GM23338 (cell line): ENCODE data around the gene GALNT9. TPM values are rescaled to one million over a fixed set of nuclear protein-coding genes. Genes with fewer than 3 reads are reported as not detected.

Source experiments
- ATAC-seq: fragments of 200-7000 bp; cut with Tn5 transposase; 3 replicates; pipeline ENCODE4 v1.9.1; 2020
- DNase-seq: peaks from one replicate; pipeline ENCODE4 v3.0.0-alpha.2; 2015; ENCODE audit warnings: low spot score
- H2AFZ ChIP-seq: fragments of 200-600 bp; sonication (generic); 2 replicates; pipeline ENCODE4 v1.8.0; 2016; ENCODE audit warnings: antibody characterized with exemption, mild to moderate bottlenecking, moderate library complexity
- H3F3A ChIP-seq: fragments of 200-600 bp; sonication (generic); replicated peaks from 2 replicates; pipeline ENCODE4 v1.8.0; 2017; ENCODE audit warnings: antibody characterized with exemption, mixed run types, low read depth
- H3K27ac ChIP-seq: fragments of 200-600 bp; sonication (generic); 2 replicates; pipeline ENCODE4 v1.6.1; 2016; ENCODE audit warnings: low read depth
- H3K27me3 ChIP-seq: fragments of 200-600 bp; sonication (generic); 2 replicates; pipeline ENCODE4 v1.8.0; 2016; ENCODE audit warnings: mild to moderate bottlenecking, mixed run types, moderate library complexity; ENCODE audit not compliant: insufficient read depth
- H3K36me3 ChIP-seq: fragments of 200-600 bp; sonication (generic); 2 replicates; pipeline ENCODE4 v1.8.0; 2016; ENCODE audit warnings: mild to moderate bottlenecking; ENCODE audit not compliant: insufficient read depth
- H3K4me1 ChIP-seq: fragments of 200-600 bp; sonication (generic); 2 replicates; pipeline ENCODE4 v1.8.0; 2016; ENCODE audit warnings: mild to moderate bottlenecking, moderate library complexity; ENCODE audit not compliant: insufficient read depth
- H3K4me2 ChIP-seq: fragments of 200-600 bp; sonication (generic); 2 replicates; pipeline ENCODE4 v1.7.1; 2017; ENCODE audit warnings: mixed run types
- H3K4me3 ChIP-seq: fragments of 200-600 bp; sonication (generic); 2 replicates; pipeline ENCODE4 v1.6.1; 2016; ENCODE audit warnings: mixed run types
- H3K79me2 ChIP-seq: fragments of 200-600 bp; sonication (generic); replicated peaks from 2 replicates; pipeline ENCODE4 v1.8.0; 2017; ENCODE audit warnings: mild to moderate bottlenecking; ENCODE audit not compliant: insufficient read depth
- H3K9me2 ChIP-seq: fragments of 200-600 bp; sonication (generic); 2 replicates; pipeline ENCODE4 v1.8.0; 2017; ENCODE audit not compliant: insufficient read depth
- H4K20me1 ChIP-seq: fragments of 200-600 bp; sonication (generic); replicated peaks from 2 replicates; pipeline ENCODE4 v1.8.0; 2017; ENCODE audit warnings: mild to moderate bottlenecking; ENCODE audit not compliant: insufficient read depth
- H3K27ac Mint-ChIP-seq: 2 replicates; pipeline ENCODE4 v1.8.0; 2020; ENCODE audit warnings: inconsistent platforms, mild to moderate bottlenecking, moderate library complexity, mixed read lengths
- H3K27me3 Mint-ChIP-seq: 3 replicates; pipeline ENCODE4 v1.8.0; 2022; ENCODE audit warnings: low read depth, mild to moderate bottlenecking, moderate library complexity, mixed read lengths, inconsistent platforms; ENCODE audit not compliant: insufficient read depth, poor library complexity
- H3K36me3 Mint-ChIP-seq: 3 replicates; pipeline ENCODE4 v1.8.0; 2021; ENCODE audit warnings: low read depth, mild to moderate bottlenecking, inconsistent platforms, moderate library complexity, mixed read lengths
- H3K4me1 Mint-ChIP-seq: 3 replicates; pipeline ENCODE4 v1.8.0; 2020; ENCODE audit warnings: mild to moderate bottlenecking, inconsistent platforms, mixed read lengths
- H3K4me3 Mint-ChIP-seq: 3 replicates; pipeline ENCODE4 v1.8.0; 2021; ENCODE audit warnings: moderate library complexity, mild to moderate bottlenecking, inconsistent platforms, mixed read lengths
- H3K9me3 Mint-ChIP-seq: 3 replicates; pipeline ENCODE4 v1.8.0; 2020; ENCODE audit warnings: moderate library complexity, mild to moderate bottlenecking, inconsistent platforms, mixed read lengths
- CREB1 ChIP-seq: fragments of 250-450 bp; sonication (Bioruptor Pico); IDR thresholded peaks from 2 replicates; pipeline ENCODE4 v1.5.0; 2020; ENCODE audit warnings: low read depth, mild to moderate bottlenecking, moderate library complexity
- CTCF ChIP-seq, 2 experiments: fragments of 200-600 bp in 1 of 2; sonication (generic) in 1 of 2; conservative IDR thresholded peaks; 2 replicates each; pipeline versions ENCODE4 v1.5.1 to v1.6.1; 2016 to 2017; ENCODE audit warnings: antibody characterized with exemption in 2 of 2, low read depth in 2 of 2, mild to moderate bottlenecking in 2 of 2, moderate library complexity in 1 of 2
- ETS1 ChIP-seq: IDR thresholded peaks from 2 replicates; pipeline ENCODE4 v1.6.1; 2016; ENCODE audit warnings: antibody characterized with exemption
- EZH2 ChIP-seq: fragments of 200-600 bp; sonication (generic); IDR thresholded peaks from one replicate; pipeline ENCODE4 v1.8.0; 2017; ENCODE audit warnings: antibody characterized with exemption, mild to moderate bottlenecking, low read depth; ENCODE audit not compliant: unreplicated experiment
- EZH2phosphoT487 ChIP-seq: fragments of 200-600 bp; sonication (generic); IDR thresholded peaks from one replicate; pipeline ENCODE4 v1.8.1; 2018; ENCODE audit warnings: antibody characterized with exemption; ENCODE audit not compliant: unreplicated experiment
- JUNB ChIP-seq: IDR thresholded peaks from one replicate; pipeline ENCODE4 v1.6.1; 2016; ENCODE audit warnings: antibody characterized with exemption; ENCODE audit not compliant: unreplicated experiment
- NANOG ChIP-seq: IDR thresholded peaks from 2 replicates; pipeline ENCODE4 v1.6.1; 2016; ENCODE audit warnings: antibody characterized with exemption, borderline replicate concordance
- REST ChIP-seq: IDR thresholded peaks from one replicate; pipeline ENCODE4 v1.6.1; 2018; ENCODE audit warnings: antibody characterized with exemption; ENCODE audit not compliant: unreplicated experiment
- STAT1 ChIP-seq: IDR thresholded peaks from one replicate; pipeline ENCODE4 v1.6.1; 2016; ENCODE audit warnings: antibody characterized with exemption; ENCODE audit not compliant: unreplicated experiment
- ZNF114 ChIP-seq: fragments of 250-450 bp; sonication (Bioruptor Pico); IDR thresholded peaks from 2 replicates; pipeline ENCODE4 v1.5.0; 2020; ENCODE audit warnings: mild to moderate bottlenecking, moderate library complexity
- ZNF331 ChIP-seq: fragments of 250-450 bp; sonication (Bioruptor Pico); IDR thresholded peaks from 2 replicates; pipeline ENCODE4 v1.5.0; 2020; ENCODE audit warnings: low read depth, mild to moderate bottlenecking, moderate library complexity
- ZNF462 ChIP-seq: fragments of 250-450 bp; sonication (Bioruptor Pico); IDR thresholded peaks from 2 replicates; pipeline ENCODE4 v1.5.0; 2020; ENCODE audit warnings: mild to moderate bottlenecking, moderate library complexity
- polyA plus RNA-seq: library from polyadenylated mRNA; unstranded; fragments of >200 nt; fragmentation: Nextera tagmentation; extraction: Ambion mirVana; gene quantifications from 2 replicates; pipeline ENCODE4 v1.2.1, GENCODE V29; 2016
- total RNA-seq: library from RNA; depleted of rRNA; stranded (reverse); fragments of >200 nt; shearing (Covaris generic); gene quantifications from 2 replicates; pipeline ENCODE4 v1.2.3, GENCODE V29; 2014

Gene GALNT9
- total and polyA plus RNA-seq, 2 experiments from 2014 or later = 0.81 to 2.5 TPM

GRCh38 chr12:132335179-132335756, 5.9 kb upstream of the GALNT9 start:
- H3K27me3 Mint-ChIP-seq = peaks cover 24% of the 10 kb centered on the region
- DNase-seq = no peak
- ATAC-seq = no peak
- Histone ChIP-seq H3K79me2 (no peaks in the 10 kb centered on the region), H2AFZ (no peak overlapping the region), H4K20me1 (no peaks in the 10 kb centered on the region; the same call in 1 of the 2 replicates), H3K36me3 (no peaks in the 10 kb centered on the region), H3F3A (peaks cover 7% of the 10 kb centered on the region; the same call in 1 of the 2 replicates), H3K4me3 (no peak overlapping the region), H3K27me3 (peaks cover 9% of the 10 kb centered on the region; the same call in 1 of the 2 replicates), H3K4me1 (no peaks in the 10 kb centered on the region), H3K27ac (no peak overlapping the region), H3K4me2 (no peak overlapping the region), H3K9me2 (no peaks in the 10 kb centered on the region)
- no peak for TF ChIP-seq ETS1
- no peak for TF ChIP-seq JUNB
- TF ChIP-seq STAT1 = no peak
- no peak for TF ChIP-seq ZNF462 (CRISPR knock-in tag)
- no peak for TF ChIP-seq CTCF (conservative IDR thresholded peaks at IDR 0.05; ENCODE audit: low read depth in 2 of 2)
- no peak for TF ChIP-seq NANOG
- TF ChIP-seq CREB1 (CRISPR knock-in tag) = no peak
- no peak for TF ChIP-seq EZH2
- TF ChIP-seq ZNF331 (CRISPR knock-in tag) = no peak
- TF ChIP-seq REST = no peak
- no peak for TF ChIP-seq EZH2phosphoT487
- TF ChIP-seq ZNF114 (CRISPR knock-in tag) = no peak
- H3K4me1 Mint-ChIP-seq = no peaks in the 10 kb centered on the region
- no peaks in the 10 kb centered on the region for H3K9me3 Mint-ChIP-seq
- no peak overlapping the region for H3K4me3 Mint-ChIP-seq
- H3K36me3 Mint-ChIP-seq = no peaks in the 10 kb centered on the region; the same call in 2 of the 3 replicates
- H3K27ac Mint-ChIP-seq = no peak overlapping the region
